Activated CD4-positive, alpha-beta T cell treated with anti-CD3 and anti-CD28 coated beads, Interleukin-2, amount 50 U/mL, for 1 hour (primary cell): Measurements from ENCODE around the gene PEX11G.

Source experiments
- DNase-seq: peaks from one replicate; pipeline ENCODE4 v3.0.0-alpha.2; 2020

Gene PEX11G

GRCh38 chr19:7488736-7489353, at the start of gene PEX11G:
PEX11G (minus strand) TSS chr19:7489035; CDS start chr19:7489010, 25 bp downstream.
- DNase-seq, result peak; percentile 90

GRCh38 chr19:7535998-7536695, 47.3 kb upstream of the PEX11G start:
- DNase-seq, result no peak

GRCh38 chr19:7535047-7535997, 46.5 kb upstream of the PEX11G start, which contains the start of gene PNPLA6:
PNPLA6 (plus strand) TSS chr19:7535717; CDS start chr19:7535789, 72 bp downstream.
- peak; percentile 92 for DNase-seq

DNA sequence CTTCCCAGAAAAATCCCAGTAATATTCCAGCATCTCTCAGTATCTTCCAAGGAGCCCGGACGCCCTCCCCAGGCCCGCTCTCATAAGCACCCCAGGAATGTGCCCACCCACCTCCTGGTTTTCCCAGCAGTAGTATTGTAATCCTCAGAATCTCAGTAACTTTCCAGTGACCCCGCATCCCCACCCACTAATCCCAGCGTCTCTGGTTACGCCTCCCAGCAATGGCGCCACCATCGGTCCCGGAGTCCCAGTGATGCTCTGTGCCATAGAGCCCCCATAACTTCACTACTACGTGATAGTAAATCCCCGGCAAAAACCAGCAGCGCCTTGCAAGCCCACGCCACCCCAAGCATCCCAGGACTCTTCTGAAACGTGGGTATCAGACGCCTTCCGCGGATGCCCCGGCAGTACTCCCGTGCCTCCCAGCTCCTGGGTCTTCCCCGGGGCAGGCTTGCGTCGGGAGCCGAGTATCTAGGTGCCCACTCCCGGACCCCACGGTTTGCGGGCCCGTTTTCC, 45.8 kb upstream of the PEX11G start:
- DNase-seq, result peak; percentile 24

GRCh38 chr19:7533925-7534480, 45.2 kb upstream of the PEX11G start:
- peak; percentile 81 for DNase-seq

DNA sequence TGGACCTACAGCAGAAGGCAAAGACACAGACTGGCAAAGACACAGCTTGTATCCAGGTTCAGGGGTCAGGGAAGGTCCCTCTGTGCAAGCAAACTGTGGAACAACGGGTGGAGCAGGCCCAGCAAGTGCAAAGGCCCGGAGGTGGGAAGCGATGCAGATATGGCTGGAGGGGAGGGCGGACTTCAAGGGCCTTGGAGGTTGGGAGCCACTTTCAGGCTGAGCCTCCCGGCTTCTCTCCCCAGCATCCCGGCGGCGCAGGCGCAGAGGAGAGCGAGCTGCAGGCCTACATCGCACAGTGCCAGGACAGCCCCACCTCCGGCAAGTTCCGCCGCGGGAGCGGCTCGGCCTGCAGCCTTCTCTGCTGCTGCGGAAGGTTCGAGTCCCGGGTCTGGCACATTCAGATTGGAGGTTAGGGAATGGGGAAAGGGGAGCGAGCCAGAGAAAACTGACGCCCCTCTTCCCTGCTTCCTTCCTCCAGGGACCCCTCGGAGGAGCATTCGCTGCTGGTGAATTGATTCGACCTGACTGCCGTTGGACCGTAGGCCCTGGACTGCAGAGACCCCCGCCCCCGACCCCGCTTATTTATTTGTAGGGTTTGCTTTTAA, 44.5 kb upstream of the PEX11G start:
- DNase-seq, result no peak

DNA sequence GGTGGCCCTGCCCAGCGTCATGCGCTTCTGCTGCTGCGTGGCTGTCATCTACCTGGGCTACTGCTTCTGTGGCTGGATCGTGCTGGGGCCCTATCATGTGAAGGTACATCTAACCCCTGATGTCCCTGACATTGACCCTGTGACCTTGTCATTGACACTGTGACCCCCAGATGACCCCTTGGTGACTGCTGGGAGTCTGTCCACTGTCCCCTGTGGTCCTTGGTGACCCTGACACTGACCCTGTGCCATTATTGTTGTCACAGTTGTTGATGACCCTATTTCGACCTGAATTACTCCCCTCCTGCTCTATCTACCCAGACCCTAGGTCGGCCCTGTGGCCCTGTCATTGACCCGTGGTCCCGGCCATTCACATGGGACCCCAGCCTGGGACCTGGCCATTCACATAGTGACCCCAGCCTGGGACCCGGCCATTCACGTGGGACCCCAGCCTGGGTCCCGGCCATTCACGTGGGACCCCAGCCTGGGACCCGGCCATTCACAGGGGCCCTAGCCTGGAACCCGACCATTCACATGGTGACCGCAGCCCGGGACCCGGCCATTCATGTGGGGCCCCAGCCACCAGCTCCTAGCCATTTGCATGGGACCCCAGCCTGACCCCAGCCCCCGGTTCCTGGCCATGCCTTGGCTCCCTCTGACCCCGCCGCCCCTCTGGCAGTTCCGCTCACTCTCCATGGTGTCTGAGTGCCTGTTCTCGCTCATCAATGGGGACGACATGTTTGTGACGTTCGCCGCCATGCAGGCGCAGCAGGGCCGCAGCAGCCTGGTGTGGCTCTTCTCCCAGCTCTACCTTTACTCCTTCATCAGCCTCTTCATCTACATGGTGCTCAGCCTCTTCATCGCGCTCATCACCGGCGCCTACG, 41.0 kb upstream of the PEX11G start:
- DNase-seq, result no peak

DNA sequence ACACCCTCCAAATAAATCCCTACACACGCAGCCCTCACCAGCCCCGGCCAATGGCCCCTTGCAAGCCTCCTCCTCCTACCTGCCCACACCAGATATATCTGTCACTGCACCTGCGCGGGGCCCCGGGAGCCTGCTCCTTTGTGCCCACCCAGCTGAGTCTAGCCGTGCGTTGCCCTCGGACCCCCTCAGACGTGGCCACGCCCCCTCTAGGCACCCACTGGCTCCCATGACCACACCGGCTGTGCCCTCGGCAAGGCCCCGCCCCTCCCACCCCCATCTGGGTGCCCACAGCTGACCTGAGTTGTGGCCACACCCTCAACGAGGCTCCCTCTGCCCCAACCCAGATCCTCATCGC, 40.4 kb upstream of the PEX11G start:
- no peak for DNase-seq

GRCh38 chr19:7528522-7529245, 39.8 kb upstream of the PEX11G start:
- no peak for DNase-seq

GRCh38 chr19:7528192-7528519, 39.3 kb upstream of the PEX11G start:
- no peak for DNase-seq

DNA sequence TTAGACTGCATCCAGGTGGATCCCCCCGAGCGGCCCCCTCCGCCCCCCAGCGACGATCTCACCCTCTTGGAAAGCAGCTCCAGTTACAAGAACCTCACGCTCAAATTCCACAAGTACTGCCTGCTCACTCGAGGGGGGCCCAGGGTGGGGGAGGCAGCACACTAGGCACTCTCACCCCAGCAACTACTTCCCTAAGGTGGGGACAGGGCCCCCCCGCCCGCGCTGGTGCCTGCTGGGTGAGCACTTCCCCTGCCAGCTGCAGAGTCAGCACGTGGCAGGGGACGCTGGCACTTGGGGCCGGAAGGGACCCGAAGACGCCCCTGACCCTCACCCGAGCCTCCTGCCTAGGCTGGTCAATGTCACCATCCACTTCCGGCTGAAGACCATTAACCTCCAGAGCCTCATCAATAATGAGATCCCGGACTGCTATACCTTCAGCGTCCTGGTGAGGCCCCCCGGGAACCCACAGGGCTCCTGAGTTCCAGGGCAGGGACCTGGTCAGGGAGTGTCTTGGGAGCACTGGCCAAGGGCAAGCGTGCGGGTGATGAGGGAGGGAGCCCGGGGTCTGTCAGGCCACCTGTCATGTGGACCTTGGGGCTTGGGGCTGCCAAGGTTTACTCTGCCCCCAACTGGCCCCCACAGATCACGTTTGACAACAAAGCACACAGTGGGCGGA, 38.8 kb upstream of the PEX11G start:
- no peak for DNase-seq

GRCh38 chr19:7526059-7526929, 37.5 kb upstream of the PEX11G start:
- no peak for DNase-seq

DNA sequence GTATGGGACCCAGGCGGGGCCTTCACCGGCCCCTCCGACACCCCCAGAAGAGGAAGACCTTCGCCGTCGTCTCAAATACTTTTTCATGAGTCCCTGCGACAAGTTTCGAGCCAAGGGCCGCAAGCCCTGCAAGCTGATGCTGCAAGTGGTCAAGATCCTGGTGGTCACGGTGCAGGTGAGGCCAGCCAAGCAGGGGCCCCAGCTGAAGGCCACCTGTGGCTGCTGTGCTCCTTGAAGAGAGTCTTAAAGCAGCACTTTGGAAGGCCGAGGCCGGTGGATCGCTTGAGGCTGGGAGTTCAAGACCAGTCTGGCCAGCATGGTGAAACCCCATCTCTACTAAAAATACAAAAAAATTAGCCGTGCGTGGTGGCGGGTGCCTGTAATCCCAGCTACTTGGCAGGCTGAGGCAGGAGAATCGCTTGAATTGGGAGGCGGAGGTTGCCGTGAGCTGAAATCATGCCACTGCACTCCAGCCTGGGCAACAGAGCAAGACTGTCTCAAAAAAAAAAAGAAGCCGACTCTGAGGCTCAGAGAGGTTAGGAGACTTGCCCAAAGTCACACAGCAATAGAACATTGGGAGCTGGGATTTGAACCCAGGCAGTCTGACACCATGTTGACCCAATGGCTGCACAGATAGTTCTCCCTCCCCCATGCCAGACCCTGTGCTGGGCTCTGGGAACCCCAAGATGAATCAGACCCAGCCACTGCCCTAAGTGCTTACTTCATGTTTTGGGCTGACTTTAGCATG, 36.3 kb upstream of the PEX11G start:
- DNase-seq, result no peak

- DNase-seq, result no peak
Measured at GRCh38 chr19:7524523-7524922, 35.7 kb upstream of the PEX11G start.

DNA sequence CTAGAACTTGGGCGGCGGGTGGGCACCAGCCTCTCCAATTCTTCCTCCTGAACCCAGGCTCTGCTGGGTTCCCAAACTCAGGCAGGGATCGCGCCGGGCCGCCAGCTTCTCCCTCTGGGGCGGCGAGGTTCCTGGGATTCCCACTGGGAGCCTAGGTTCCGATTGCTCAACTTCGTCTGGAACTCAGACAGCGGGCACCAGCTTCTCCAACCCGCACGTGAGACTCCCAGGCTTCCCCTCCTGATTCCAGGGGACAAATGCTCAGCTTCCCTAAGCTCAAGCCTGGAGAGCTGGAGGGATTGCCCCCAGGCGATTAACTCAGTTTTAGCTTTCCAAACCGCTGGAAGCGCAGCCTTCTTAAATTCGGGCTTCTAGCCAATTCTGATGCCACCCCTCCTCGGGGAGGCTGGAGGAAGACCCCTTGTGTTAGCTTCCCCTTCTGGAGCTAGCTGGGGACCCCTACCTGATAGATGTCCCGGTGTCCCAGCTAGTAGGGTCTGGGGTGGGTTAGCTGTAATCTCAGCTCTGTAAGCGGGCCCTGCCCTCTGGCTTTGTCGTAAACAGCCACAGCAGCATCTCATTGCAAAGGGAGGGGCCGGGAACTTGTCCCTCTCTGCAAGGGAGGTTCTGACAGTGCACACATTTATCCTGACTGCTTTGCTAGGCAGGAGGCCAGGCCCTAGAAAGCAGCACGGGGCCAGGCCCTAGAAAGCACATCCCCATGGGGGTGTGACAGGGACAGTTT, 34.3 kb upstream of the PEX11G start:
- no peak for DNase-seq

DNA sequence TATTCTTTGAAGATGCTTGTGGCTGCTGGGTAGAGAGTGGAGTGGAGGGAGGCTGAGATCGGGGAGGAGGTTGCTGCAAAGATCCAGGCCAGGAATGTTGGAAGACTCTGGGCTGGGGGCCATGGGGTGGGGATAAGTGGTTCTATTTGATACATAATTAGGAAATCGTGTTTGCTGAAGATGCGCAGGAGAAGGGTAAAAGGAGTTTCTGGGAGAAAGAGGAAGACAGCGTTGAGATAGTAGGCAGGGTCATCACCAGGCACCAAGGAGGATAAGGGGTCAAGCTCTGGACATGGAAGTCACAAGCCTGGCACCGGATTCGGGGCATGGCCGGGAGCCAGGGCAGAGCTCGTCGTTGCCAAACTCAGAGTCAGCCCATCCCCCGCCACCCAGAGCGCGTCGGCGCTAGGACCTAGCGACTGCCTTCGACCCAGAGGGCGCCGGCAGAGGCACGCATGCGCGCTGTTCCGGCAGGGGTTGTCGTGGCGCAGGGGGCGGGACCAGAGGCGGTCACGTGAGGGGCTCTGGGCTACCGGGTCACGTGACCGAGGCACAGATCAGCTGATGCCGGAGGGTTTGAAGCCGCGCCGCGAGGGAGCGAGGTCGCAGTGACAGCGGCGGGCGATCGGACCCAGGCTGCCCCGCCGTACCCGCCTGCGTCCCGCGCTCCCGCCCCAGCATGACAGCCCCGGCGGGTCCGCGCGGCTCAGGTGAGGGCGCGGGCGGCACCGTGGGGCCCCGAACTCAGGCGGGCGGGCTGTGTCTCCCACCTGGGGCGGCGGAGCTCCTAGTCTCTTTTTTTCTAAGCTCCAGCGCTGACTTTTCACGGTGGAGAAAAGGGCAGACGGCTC, 33.5 kb upstream of the PEX11G start, which contains the start of gene MCOLN1:
Gene MCOLN1, plus strand, starts transcription at position 553 of the 851 bp plus-strand sequence. Its CDS starts 127 bp downstream, at position 680.
- DNase-seq, result peak; percentile 100
